HG02943 (cell line): Measurements from ENCODE around the gene RAB36.

Source experiments
- ATAC-seq: cut with Tn5 transposase; IDR thresholded peaks from one replicate; pipeline ENCODE4 v1.9.1; 2021; ENCODE audit warnings: mild to moderate bottlenecking, low read depth, moderate library complexity; ENCODE audit not compliant: unreplicated experiment

Gene RAB36

DNA sequence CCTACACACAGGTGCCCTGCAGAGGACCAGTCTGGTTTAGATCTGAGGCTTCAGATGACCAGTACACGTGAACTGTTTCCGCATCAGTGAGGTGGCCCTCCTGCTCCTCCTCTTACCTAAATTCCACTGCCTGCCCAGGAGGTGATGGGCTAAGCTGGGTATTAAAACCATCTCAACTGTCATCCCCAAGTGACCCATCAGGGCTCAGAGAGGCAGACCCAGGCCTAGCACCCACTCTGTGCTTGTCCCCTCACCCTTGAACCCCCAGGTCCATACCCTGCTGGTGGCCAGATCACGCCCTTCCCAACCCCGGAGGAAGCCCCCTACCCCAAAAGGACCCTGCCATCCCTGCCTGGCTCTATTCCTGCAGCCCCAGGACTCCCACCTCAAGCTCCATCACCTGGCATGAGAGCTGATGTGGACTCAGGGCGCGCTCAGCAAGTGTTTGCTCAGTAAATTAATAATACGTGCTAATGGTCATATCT lies 24.8 kb upstream of the RAB36 start:
- no peak for ATAC-seq

- no peak for ATAC-seq
Measured at GRCh38 chr22:23121000-23121421, 24.3 kb upstream of the RAB36 start.

GRCh38 chr22:23121424-23121823 lies 23.9 kb upstream of the RAB36 start:
- no peak for ATAC-seq

- ATAC-seq: no peak
Measured at GRCh38 chr22:23122216-23122957, 22.9 kb upstream of the RAB36 start.

- ATAC-seq: no peak
Measured at GRCh38 chr22:23122992-23123803, 22.1 kb upstream of the RAB36 start.

DNA sequence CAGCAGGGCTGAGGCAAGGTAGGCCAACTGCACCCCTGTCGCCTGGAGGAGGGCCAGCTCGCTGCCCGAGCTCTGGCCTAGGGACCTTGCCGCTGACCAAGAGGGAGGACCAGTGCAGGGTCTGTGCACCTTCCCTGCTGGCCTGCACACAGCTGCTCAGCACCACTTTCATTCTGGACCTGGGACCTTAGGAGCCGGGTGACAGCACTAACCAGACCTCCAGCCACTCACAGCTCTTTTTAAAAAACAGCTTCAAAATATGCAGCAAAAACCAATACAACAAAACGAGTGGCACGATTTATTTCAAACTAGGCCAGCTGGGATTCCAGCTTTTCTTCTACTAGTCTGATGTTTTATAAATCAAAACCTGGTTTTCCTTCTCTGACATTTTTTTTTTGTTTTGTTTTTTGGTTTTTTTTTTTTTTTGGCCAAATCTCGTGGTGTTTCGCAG lies 21.4 kb upstream of the RAB36 start:
- no peak for ATAC-seq

- no peak for ATAC-seq
Measured at GRCh38 chr22:23124611-23125511, 20.4 kb upstream of the RAB36 start.

- ATAC-seq: no peak
Measured at GRCh38 chr22:23125512-23126103, 19.7 kb upstream of the RAB36 start.

DNA sequence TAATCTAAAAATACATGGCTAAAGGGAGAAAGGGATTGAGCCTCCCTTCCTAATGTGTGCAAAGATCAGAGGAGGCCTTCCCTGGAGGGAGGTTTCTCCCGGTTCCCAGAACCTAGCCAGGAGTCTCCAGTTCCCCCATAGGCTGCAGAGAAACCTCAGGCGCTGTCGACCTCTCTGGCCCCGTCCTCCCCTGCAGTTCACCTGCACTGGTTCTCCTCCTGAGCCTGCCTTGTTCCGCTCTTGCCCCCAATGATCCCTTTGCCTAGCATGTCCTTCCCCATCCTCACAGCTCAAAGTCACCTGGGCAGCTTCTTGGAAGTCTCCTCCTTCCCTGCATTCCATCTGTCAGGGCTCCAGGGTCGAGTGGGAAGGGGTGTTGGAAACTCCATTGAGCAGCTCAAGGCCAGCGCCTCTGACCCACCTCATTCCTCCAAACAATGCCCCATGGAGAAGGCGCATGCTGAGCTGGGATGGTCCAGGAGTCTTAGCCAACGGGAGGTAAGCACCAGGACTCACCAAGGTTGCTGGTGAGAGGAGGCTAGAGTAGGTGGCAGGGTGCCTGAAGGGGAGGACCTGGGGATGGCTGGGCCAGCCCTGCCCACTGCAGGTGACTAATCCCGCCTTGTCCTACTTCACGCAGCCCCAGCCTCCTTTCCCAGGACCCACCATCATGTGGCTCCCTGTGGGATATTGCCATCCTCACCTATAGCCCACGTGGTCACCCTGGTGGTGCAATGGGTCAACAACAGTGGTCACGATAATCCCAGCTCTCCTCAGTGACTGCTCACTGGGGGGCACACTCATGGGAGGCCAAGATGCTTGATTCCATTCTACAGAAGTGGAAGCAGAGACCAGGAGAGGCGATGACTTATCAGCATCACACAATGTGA lies 18.9 kb upstream of the RAB36 start:
- no peak for ATAC-seq

- no peak for ATAC-seq
Measured at GRCh38 chr22:23127055-23127756, 18.1 kb upstream of the RAB36 start.

GRCh38 chr22:23127788-23128187 lies 17.5 kb upstream of the RAB36 start:
- ATAC-seq: no peak

- ATAC-seq: no peak
Measured at GRCh38 chr22:23128269-23129108, 16.8 kb upstream of the RAB36 start.

DNA sequence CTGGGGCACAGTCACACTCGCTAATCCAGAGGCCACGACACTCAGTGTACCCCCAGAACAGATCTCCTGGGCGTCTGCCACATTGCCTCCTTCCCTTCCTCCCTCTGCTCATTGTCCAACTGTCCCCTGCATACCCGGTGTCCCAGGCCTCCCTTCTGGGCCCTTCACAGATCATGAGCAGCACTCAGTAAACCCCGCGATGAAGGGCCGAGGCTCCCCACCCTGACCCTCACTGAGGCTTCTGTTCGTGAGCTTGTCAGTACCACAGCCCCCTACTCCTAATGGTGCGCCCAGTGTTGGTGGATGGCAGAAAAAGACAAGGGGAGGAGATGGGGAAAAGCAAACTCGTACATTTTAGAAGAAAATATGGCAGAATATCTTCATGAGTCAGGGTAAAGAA lies 16.1 kb upstream of the RAB36 start:
- ATAC-seq: no peak

- no peak for ATAC-seq
Measured at GRCh38 chr22:23130697-23131096, 14.6 kb upstream of the RAB36 start.

DNA sequence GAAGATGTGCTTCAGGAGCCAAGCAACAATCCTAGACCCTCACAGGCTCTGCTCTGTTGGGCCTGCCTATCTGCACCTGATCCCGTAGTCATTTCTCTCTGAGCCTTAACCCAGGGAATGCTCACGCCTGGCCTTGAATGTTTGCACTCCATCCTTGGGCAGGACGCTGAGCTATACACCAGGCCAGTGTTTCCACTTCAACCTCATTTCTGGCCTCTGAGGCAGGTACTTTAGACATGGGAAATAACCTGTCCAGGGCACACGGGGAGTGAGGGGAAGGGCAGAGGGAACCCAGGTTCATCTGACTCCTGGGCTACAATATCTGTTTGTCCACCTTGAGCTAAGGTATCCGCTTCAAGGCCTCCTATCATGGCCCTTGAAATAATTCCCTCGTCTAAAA lies 13.3 kb upstream of the RAB36 start:
- no peak for ATAC-seq

DNA sequence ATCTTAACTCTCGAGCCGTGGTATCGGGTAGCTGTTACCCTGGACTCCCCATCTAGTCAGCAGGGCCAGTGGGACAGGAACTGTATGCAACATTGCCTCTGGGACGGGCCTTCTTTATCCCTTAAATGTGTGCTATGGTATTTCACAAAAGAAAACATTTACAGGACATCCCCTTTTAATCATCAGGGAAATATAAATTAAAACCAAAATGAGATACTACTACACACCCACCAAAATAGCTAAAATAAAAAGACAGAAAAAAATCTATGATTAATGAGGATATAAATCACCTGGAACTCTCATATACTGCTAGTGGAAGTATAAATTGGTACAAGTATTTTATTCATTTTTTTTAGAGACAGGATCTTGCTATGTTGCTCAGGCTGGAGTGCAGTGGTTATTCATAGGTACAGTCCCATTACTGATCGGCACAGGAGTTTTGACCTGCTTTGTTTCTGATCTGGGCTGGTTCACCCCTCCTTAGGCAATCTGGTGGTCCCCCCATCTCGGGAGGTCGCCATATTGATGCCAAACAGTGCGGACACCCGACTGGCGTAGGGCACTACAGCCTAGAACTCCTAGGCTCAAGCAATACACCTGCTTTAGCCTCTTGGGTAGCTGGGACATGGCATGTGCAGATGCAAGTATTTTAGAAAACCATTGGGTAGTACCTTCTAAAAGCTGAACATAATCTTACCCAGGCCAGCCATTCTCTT lies 12.7 kb upstream of the RAB36 start:
- no peak for ATAC-seq

GRCh38 chr22:23133922-23134321 lies 11.4 kb upstream of the RAB36 start:
- ATAC-seq: no peak
